Activated naive CD4-positive, alpha-beta T cell treated with anti-CD3 and anti-CD28 coated beads, Interleukin-2, amount 10 ng/mL, durations not matched to agents 7 days and 5 days (primary cell): Measurements from ENCODE around the gene TAS2R1.

Experiments
- CTCF ChIA-PET: fragments of 350-600 bp; sonication (Branson Sonifier 250); formaldehyde crosslinking; loops from one replicate; lab custom pipeline; 2021; ENCODE audit warnings: antibody characterized with exemption; lab: Charles Lee
- DNase-seq: peaks from one replicate; pipeline ENCODE4 v3.0.0-alpha.2; 2020
- H3K27ac Mint-ChIP-seq: one replicate; pipeline ENCODE4 v1.8.0; 2021; ENCODE audit warnings: mild to moderate bottlenecking, moderate library complexity, mixed read lengths
- H3K27me3 Mint-ChIP-seq: one replicate; pipeline ENCODE4 v1.8.0; 2021; ENCODE audit warnings: mild to moderate bottlenecking, mixed read lengths
- H3K36me3 Mint-ChIP-seq: one replicate; pipeline ENCODE4 v1.8.0; 2021; ENCODE audit warnings: mixed read lengths
- H3K4me1 Mint-ChIP-seq: one replicate; pipeline ENCODE4 v1.8.0; 2021; ENCODE audit warnings: mixed read lengths
- H3K4me3 Mint-ChIP-seq: one replicate; pipeline ENCODE4 v1.8.0; 2021; ENCODE audit warnings: mild to moderate bottlenecking, moderate library complexity, mixed read lengths
- H3K9me3 Mint-ChIP-seq: one replicate; pipeline ENCODE4 v1.8.0; 2021; ENCODE audit warnings: mixed read lengths

The TAS2R1 gene

DNA sequence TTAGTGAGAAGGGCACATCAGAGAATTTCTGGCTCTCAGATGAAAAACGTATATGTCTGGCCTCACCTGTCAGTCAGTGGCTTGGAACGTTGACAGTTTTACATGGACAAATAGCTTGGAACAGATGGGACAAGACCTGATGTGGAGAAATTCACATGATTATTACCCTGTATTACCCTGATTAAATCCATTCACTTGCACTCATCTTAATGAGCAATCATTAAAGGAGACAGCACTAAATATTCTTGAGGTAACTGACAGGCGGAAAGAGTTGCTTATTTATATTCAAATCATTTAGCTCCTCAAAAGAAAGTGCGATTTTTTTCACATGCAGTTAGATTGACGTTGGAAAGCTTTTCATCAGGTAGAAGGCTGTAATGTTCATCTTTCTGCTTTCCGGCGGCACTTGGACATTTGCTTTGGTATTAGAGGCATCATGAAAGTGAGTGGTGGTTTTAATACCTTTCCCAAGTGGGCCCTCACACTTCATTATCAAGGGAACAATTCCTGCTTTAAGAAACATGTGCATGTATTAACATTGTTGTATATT, 11.7 kb upstream of the TAS2R1 start:
- DNase-seq: no peak
- H3K27me3 Mint-ChIP-seq: no peaks in the 10 kb centered on the region
- H3K4me1 Mint-ChIP-seq: no peaks in the 10 kb centered on the region
- CTCF ChIA-PET: no interaction called here
- no peak overlapping the region for H3K4me3 Mint-ChIP-seq
- H3K9me3 Mint-ChIP-seq: peaks cover 12% of the 10 kb centered on the region
- no peak overlapping the region for H3K27ac Mint-ChIP-seq
- H3K36me3 Mint-ChIP-seq: no peaks in the 10 kb centered on the region

DNA sequence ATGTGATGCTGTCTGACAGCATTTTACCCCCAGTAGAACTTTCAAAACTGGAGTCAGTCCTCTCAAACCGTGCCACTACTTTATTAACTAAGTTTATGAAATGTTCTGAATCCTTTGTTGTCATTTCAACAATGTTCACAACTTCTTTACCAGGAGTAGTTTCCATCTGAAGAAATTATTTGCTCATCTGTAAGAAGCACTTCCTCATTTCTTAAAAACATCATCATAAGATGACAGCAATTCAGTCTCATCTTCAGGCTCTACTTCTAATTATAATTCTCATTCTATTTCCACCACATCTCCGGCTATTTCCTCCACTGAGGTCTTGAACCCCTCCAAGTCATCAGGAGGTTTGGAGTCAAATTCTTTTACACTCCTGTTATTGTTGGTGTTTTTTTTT, 2.3 kb upstream of the TAS2R1 start:
- Mint-ChIP-seq H3K4me3 (no peak overlapping the region), H3K4me1 (no peaks in the 10 kb centered on the region), H3K9me3 (peaks cover 11% of the 10 kb centered on the region), H3K27ac (no peak overlapping the region), H3K27me3 (no peaks in the 10 kb centered on the region), H3K36me3 (no peaks in the 10 kb centered on the region)
- no peak for DNase-seq
- CTCF ChIA-PET: no interaction called here

DNA sequence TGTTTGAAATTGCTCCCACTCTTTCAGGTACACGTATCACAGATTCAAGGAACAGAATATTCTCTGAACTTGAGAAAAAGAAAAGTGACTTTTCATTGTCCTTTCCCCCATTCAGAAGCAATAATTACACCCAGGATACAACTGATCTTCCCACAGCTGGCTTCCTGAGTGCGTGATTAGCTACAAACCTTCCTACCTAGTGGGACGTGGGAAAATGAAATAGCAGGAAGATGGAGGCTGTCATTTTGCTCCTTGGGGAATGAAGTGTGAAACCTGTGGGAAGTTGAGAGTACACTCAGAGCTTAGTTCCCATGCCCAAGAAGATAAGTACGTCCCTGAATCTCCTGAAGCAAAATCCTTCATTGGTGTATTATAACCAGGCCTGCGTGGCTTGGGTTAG, 2.6 kb downstream of the TAS2R1 start:
- Mint-ChIP-seq H3K36me3 (no peaks in the 10 kb centered on the region), H3K4me3 (no peak overlapping the region), H3K9me3 (peaks cover 7% of the 10 kb centered on the region), H3K27ac (no peak overlapping the region), H3K4me1 (no peaks in the 10 kb centered on the region), H3K27me3 (no peaks in the 10 kb centered on the region)
- CTCF ChIA-PET: no interaction called here
- no peak for DNase-seq

DNA sequence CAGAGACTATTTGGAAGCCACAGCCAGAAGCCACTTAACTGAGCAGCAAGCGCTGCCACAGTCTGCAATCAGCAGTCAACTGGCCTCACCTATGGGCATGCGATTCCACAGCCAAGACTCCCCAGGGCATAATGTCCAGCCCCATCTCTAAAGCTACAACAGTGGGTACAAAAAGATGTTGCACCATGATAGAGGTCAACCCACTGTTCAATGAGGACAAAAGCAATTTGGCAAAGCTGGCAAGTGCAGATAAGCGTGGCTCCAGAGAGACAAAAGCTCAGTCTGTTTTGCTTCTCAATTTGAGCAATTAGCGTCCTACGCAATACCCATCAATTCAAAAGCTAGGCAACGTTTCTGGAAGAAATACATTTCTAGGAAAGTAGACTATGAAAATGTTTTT, 3.2 kb downstream of the TAS2R1 start:
- Mint-ChIP-seq H3K27me3 (no peaks in the 10 kb centered on the region), H3K36me3 (no peaks in the 10 kb centered on the region), H3K27ac (no peak overlapping the region), H3K4me3 (no peak overlapping the region), H3K9me3 (peaks cover 7% of the 10 kb centered on the region), H3K4me1 (no peaks in the 10 kb centered on the region)
- DNase-seq: no peak
- CTCF ChIA-PET: no interaction called here

DNA sequence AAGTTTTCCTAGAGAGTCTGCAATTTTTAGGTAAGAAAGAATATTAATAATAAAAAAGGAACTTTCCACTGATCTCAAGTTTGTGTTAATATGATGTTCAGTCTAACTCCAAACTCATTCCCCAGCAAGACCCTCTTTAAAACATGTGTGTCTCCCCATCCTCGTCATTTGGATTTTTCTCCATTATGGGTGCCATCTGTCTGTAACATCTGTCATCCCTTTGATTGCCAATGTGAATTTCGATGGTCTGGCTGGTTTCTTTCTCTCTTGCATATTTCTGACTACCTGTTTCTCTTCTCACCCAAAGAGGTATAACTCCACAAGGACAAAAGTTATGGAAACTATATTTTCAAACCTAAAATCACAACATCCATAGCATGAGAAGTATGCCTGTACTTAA, 4.4 kb downstream of the TAS2R1 start:
- H3K4me1 Mint-ChIP-seq: no peaks in the 10 kb centered on the region
- DNase-seq: no peak
- no peak overlapping the region for H3K27ac Mint-ChIP-seq
- CTCF ChIA-PET: no interaction called here
- H3K9me3 Mint-ChIP-seq: peaks cover 7% of the 10 kb centered on the region
- H3K4me3 Mint-ChIP-seq: no peak overlapping the region
- H3K27me3 Mint-ChIP-seq: no peaks in the 10 kb centered on the region
- no peaks in the 10 kb centered on the region for H3K36me3 Mint-ChIP-seq

DNA sequence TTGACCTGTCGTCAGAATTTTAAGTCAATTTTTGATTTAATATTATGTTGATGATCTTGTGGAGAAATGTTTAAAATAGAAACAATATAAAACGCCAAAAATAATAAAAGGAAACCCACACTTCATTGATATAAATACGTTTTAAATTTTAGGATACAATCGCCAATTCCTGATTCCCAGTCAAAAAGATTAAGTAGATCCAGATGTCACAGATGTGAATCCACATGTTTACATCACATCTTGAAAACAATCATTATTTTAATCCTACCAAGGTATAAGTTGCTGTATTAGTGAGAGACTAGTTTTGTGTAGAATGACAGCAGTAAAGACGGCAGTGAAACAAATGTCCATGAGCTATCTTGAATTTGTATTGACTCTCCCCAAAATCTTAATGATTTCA, 4.9 kb downstream of the TAS2R1 start:
- no peaks in the 10 kb centered on the region for H3K4me1 Mint-ChIP-seq
- DNase-seq: no peak
- peaks cover 7% of the 10 kb centered on the region for H3K9me3 Mint-ChIP-seq
- no peaks in the 10 kb centered on the region for H3K36me3 Mint-ChIP-seq
- CTCF ChIA-PET: no interaction called here
- no peaks in the 10 kb centered on the region for H3K27me3 Mint-ChIP-seq
- no peak overlapping the region for H3K4me3 Mint-ChIP-seq
- no peak overlapping the region for H3K27ac Mint-ChIP-seq

DNA sequence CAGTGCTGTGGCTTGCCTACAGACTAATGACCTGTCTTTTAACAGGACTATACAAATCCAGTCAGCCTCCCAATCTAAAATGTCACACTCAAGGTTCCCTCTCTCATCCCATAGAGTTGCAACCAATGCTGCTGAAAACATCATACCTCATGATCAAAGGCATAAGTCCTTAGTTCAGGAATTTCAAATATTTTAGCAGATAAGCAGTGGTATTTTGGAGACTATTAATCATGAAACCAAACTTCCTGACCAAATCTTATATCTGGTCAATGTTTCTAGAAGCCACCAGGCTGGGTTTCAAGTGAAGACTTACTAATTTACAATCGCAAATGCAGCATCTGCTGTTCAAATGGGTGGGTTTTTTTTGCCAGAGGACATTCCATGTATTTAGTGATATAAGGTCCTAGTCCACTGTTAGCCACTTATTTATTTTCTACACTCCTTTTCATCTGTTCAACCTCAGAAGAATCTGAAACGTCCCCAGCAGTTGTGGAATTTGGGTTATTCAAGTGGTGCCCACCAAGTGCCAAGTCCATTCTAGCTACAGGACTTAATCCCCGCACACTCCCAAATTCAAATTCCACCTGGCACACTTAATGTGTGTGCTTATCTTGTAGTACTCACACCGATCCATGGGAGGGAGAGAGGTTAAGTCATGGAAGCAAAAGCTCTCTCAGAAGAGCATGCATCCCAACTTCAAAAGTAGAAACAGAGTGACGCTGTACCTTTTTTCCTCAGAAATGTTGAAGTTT, 5.8 kb downstream of the TAS2R1 start:
- CTCF ChIA-PET: no interaction called here
- no peak overlapping the region for H3K4me3 Mint-ChIP-seq
- no peak for DNase-seq
- H3K27me3 Mint-ChIP-seq: no peaks in the 10 kb centered on the region
- H3K27ac Mint-ChIP-seq: no peak overlapping the region
- H3K4me1 Mint-ChIP-seq: no peaks in the 10 kb centered on the region
- no peaks in the 10 kb centered on the region for H3K36me3 Mint-ChIP-seq
- H3K9me3 Mint-ChIP-seq: peaks cover 4% of the 10 kb centered on the region

DNA sequence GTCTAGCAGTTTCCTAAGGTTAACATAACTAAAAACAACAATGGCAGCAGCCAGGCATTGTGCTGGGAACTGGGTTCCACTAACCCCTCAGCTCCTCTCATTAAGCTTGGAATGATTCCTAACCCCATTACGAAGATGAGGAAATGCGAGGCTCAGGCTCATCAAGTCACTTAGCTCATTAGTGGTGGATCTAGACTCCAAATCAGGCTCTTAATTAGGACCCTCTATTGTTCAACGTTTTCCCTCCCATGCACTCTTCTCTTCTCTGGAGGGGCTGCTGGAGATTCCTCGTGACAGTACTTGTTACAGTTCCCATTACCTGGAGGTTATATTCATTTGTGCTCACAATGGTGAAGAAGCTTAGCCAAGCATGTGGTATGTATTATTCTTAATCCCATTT, 6.5 kb downstream of the TAS2R1 start:
- Mint-ChIP-seq H3K9me3 (peaks cover 4% of the 10 kb centered on the region), H3K27ac (no peak overlapping the region), H3K4me3 (no peak overlapping the region), H3K36me3 (no peaks in the 10 kb centered on the region), H3K27me3 (no peaks in the 10 kb centered on the region), H3K4me1 (no peaks in the 10 kb centered on the region)
- CTCF ChIA-PET: no interaction called here
- DNase-seq: no peak

DNA sequence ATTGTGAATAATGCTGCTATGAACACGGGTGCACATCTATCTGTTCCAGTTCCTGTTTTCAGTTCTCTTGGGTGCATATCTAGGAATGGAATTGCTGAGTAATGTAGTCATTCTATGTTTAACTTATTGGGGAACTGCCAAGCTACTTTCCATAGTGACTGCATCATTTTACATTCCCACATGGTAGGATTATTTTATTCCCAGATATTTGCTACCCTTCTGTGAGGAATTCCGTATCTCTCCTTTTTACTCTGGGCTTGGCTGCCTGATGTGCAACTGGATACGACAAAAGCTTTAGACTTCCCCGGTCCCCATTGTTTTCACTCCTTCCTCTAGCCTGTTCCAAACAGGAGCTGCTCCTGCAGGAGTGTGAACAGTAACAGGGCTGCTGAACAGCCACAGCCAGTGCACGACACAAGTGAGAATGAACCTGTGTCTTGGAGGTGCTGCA, 7.2 kb downstream of the TAS2R1 start:
- Mint-ChIP-seq H3K9me3 (peaks cover 3% of the 10 kb centered on the region), H3K4me3 (no peak overlapping the region), H3K4me1 (no peaks in the 10 kb centered on the region), H3K27me3 (no peaks in the 10 kb centered on the region), H3K27ac (no peak overlapping the region), H3K36me3 (no peaks in the 10 kb centered on the region)
- no peak for DNase-seq
- CTCF ChIA-PET: no interaction called here

DNA sequence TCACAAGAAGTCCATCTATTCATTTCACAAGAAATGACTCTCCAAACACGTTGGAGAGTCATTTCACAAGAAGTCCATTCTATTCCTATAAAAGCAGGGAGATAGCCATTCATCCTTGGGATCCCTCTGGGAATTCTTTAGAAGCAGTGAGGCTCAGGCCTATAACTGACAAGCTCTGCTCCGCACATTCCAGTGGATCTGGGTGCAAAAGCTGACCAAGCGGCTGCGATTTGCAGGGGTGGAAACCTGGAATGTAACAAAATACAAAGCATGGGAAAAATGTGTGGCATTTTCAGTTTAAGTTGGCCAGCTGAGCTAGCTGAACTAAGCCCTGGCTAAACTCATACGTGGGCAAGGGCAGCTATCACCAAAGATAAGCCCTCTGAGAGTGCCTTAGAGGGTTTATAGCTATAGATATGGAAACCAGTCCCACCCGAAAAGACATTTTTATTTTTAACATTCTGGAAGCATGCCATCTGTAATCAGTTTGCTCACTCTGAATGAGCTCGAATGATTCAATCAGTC, 8.7 kb downstream of the TAS2R1 start:
- CTCF ChIA-PET: no interaction called here
- Mint-ChIP-seq H3K27me3 (no peaks in the 10 kb centered on the region), H3K27ac (no peak overlapping the region), H3K9me3 (peaks cover 3% of the 10 kb centered on the region), H3K36me3 (no peaks in the 10 kb centered on the region), H3K4me1 (no peaks in the 10 kb centered on the region), H3K4me3 (no peak overlapping the region)
- DNase-seq: no peak

DNA sequence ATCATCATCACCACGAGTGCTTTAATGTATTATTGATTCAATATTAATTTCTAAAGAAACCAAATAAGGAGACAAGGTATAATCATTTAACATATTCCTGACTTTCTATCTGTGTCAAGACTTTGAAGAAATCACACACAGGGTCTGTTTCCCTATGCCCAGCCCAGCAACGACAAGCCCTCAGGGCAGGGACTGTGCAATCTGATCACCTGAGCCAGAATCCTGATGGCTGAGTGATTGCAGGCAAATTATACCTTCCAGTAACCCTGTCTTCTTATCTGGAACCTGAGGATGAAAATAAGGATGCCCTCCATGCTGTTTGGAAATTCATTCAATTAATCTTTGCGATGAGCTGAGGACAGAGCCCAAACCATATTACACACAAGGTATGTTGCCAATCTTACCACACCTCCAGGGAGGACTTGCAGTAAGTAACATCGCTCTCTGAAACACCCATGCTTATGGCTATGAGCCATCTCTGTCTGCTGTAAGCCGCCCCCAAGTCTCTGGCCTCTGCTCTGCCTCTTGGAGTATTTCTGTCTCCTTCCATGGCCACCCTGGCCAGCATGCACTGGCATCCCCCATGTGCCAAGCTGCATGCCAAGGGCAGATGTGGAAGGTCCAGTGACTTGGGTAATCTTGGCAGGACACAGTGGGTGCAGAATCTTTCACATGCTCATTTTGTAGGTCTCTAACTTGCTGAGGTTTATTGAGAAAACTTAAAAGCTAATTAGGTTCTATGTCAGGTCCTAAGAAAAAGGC, 10.6 kb downstream of the TAS2R1 start:
- DNase-seq: no peak
- no peak overlapping the region for H3K4me3 Mint-ChIP-seq
- no peaks in the 10 kb centered on the region for H3K4me1 Mint-ChIP-seq
- CTCF ChIA-PET: no interaction called here
- H3K36me3 Mint-ChIP-seq: no peaks in the 10 kb centered on the region
- no peaks in the 10 kb centered on the region for H3K9me3 Mint-ChIP-seq
- no peaks in the 10 kb centered on the region for H3K27me3 Mint-ChIP-seq
- no peak overlapping the region for H3K27ac Mint-ChIP-seq

DNA sequence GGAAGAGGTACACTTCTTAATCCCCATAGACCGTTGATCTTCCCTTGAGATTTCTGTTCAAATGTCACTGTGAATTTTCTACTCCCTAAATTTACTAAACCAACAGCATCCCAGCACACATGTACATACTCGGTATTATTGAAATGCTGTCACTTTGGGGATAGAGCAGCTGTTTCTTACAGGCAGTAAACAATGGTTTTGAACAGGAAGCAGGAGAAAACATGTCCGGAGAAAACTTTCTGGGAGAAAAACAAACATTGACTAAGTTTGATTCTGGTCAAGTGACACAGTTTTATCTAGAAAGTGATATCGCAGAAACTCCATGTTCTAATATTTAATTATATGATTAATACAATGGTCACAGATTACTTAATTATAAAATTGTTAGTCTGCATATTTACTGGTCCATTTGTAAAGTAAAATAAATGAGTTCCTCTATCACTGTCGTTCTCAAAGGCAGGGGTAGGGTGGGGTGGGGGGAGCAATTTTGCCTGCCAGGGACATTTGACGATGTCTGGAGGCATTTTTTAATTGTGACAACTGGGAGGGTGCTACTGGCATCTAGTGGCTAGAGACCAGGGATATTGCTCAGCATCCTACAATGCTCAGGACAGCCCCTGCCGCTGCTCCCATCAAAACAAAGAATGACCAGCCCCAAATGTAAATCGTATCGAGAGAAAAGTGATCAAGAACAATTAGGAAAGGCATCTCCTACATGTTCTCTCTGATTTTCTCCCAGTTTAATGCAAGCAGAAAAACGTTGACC, 12.2 kb downstream of the TAS2R1 start:
- no peak overlapping the region for H3K4me3 Mint-ChIP-seq
- no peak overlapping the region for H3K27ac Mint-ChIP-seq
- no peaks in the 10 kb centered on the region for H3K9me3 Mint-ChIP-seq
- H3K27me3 Mint-ChIP-seq: no peaks in the 10 kb centered on the region
- no peaks in the 10 kb centered on the region for H3K4me1 Mint-ChIP-seq
- no peaks in the 10 kb centered on the region for H3K36me3 Mint-ChIP-seq
- no peak for DNase-seq
- CTCF ChIA-PET: no interaction called here

DNA sequence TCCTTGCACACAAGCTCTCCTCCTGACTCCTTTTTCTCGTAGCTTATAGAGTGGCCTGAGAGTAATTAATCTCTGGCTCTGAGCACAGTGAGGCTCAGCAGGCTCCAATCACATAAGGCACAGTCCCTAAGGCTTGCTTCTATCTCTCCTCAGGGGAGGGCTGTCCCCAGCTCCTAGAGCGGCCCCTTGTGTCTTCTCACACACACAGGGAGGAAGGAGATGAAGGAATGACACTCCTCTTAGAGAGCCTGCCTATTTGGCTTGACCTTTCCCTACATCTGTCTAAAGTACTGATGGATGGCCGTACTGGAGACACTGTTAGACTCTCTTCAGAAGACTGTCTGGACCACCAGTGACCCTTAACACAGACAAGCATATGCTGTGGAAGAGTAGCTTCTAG, 12.9 kb downstream of the TAS2R1 start:
- Mint-ChIP-seq H3K9me3 (no peaks in the 10 kb centered on the region), H3K27me3 (no peaks in the 10 kb centered on the region), H3K36me3 (no peaks in the 10 kb centered on the region), H3K4me3 (no peak overlapping the region), H3K4me1 (no peaks in the 10 kb centered on the region), H3K27ac (no peak overlapping the region)
- CTCF ChIA-PET: no interaction called here
- DNase-seq: no peak

DNA sequence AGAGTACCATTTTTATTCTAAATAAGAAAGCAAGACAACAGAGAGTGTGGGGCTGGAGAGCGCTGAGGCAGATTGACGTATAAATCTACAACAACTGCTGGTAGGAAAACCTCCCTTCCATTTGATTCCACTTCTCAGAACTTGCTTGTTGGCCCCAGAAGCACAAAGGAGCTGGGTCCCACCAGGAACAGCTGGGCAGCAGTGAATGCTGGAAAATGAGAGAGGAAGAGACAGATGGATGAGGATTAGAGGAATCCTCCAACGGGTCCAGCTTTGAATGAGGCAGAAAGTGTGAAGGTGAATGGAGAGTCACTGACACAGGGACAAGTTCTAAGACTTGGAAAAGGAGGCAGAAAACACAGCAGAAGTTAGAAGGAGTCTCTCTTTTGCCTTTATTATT, 14.8 kb downstream of the TAS2R1 start:
- no peak overlapping the region for H3K4me3 Mint-ChIP-seq
- H3K4me1 Mint-ChIP-seq: no peaks in the 10 kb centered on the region
- H3K27me3 Mint-ChIP-seq: no peaks in the 10 kb centered on the region
- no peak overlapping the region for H3K27ac Mint-ChIP-seq
- DNase-seq: no peak
- H3K36me3 Mint-ChIP-seq: no peaks in the 10 kb centered on the region
- H3K9me3 Mint-ChIP-seq: peaks cover 3% of the 10 kb centered on the region
- CTCF ChIA-PET: no interaction called here
